Femur (tissue), 1 donor: Measurements from ENCODE around the gene THSD7B.
"Not testable (repeated sequence)": the region's sequence is repeated elsewhere in the genome, so short reads cannot be mapped to it uniquely, and the experiment has no call there.

ENCODE experiments used
- DNase-seq: peaks from one replicate; pipeline ENCODE4 v3.0.0-alpha.2; 2017

The THSD7B gene

GRCh38 chr2:136765256-136766072 lies at the start of gene THSD7B:
Gene THSD7B, plus strand, starts transcription at chr2:136765545. Its CDS starts 116,634 bp downstream, at chr2:136882179.
- DNase-seq: no peak

DNA sequence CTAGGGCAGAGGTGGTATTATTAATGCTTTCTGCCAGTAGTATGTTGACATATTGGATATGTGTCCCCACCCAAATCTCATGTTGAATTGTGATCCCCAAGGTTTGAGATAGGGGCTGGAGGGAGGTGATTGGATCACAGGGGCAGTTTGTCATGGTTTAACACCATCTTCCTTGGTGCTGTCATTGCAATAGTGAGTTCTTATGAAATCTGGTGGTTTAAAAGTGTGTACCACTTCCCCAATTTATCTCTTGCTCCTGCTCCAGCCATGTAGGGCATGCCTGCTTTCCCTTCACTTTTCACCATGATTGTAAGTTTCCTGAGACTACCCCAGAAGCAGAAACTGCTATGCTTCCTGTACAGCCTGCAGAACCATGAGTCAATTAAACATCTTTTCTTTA lies 47.1 kb upstream of the THSD7B start:
- no peak for DNase-seq

DNA sequence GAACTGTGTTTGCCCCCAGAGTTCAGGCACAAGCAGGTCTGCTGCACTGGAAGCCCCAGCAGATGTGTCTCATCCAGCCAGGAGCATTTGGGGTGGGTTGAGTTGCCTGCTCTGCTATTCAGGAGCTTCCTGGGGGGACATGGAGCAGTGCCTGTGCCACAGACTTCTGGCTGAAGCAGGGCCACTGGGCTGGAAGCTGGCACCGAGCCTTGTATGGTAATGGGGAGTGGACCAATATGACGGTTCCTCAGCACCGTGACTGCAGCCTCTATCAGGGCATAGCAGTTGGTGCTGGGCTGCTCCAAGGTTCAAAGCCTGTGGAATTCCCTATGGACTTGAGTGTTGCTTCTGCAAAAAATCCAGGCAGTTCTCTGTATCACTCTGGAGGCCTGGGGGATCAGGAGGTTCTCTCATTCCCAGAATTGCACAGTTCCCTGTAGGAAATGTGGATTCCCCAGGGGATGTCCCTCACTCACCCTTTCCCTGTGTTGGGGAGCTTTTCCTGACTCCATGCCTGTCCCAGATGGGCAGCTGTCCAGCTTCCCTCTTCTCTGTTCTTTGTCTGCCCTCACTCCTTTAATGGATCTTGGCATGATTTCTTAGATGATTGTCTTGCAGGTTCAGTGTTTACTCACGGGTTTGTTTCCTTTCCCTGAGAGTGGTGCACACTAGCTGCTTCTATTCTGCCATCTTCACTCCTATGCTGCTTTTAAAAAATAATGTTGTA lies 37.2 kb upstream of the THSD7B start:
- DNase-seq: no peak

DNA sequence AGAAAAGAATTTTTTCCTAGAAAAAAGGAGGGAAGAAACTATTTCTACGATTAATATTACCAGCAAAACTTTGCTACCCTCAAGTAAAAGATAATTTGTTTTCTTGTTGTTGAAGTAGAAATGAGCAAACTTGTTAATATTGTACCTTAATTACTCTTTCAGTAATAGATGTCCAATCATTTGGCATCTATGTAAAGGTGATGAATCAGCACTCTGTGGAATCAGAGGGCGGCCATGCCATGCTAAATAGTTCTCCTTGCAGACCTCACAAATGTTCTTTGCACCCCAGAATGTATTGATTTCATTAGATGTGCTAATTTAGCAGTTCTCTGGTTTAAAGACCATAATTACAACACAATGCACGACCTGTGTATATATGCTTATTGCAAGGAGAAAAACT lies 29.1 kb upstream of the THSD7B start:
- no peak for DNase-seq

GRCh38 chr2:136738044-136738443 lies 27.3 kb upstream of the THSD7B start:
- no peak for DNase-seq

DNA sequence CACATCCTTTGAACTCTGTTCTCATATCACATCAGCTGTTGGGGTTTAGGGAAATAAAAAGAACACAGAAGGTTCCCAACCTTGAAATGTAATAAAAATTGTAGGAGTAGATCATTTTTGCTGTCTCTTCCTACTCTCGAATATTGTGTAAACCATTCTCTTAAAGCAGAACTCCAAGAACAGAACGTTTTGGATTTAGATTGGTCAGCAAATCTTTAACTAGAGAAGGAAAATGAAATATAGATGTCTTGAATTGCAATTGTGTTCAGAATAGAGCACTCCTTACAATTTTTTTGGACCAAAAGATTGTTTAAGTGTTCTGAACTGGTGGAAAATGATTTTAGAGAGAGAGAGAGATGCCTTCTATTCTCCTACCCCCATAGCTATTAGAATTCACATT lies 23.9 kb upstream of the THSD7B start:
- no peak for DNase-seq

- no peak for DNase-seq
Observed at GRCh38 chr2:136750065-136750464, 15.3 kb upstream of the THSD7B start.

- no peak for DNase-seq
Observed at GRCh38 chr2:136751406-136751805, 13.9 kb upstream of the THSD7B start.

DNA sequence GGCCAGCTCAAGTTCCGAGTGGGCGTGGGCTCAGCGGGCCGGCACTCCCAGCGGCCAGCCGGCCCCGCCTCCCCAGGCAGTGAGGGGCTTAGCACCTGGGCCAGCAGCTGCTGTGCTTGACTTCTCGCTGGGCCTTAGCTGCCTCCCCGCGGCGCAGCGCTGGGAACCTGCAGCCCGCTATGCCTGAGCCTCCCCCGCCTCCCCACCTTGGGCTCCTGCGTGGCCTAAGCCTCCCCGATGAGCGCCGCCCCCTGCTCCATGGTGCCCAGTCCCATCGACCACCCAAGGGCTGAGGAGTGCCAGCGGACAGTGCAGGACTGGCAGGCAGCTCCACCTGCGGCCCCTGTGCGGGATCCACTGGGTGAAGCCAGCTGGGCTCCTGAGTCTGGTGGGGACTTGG lies 6.8 kb upstream of the THSD7B start:
- DNase-seq: not testable (repeated sequence)

GRCh38 chr2:136764452-136765255 lies 691 bp upstream of the THSD7B start:
- DNase-seq: no peak

- no peak for DNase-seq
Observed at GRCh38 chr2:136766073-136766404, 694 bp downstream of the THSD7B start.

DNA sequence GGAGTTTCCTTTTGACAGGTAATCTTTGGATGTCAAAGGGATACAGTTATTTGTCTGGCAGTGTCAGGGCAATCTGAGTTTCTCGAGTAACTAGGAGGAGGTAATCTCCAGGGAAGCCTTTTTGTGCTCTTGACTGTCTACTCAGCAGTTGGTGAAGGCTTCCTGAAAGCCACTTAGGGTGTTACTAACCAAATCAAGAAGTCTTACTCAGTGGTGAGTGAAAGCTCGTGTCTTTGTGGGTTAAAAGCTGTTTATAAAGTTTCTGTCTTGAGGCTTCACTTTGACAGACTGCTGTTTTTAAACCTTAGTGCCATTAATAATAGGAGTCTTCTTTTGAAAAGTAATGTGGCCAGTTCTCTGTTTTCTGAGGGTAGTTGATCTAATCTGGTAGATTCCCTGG lies 1.7 kb downstream of the THSD7B start:
- DNase-seq: no peak

DNA sequence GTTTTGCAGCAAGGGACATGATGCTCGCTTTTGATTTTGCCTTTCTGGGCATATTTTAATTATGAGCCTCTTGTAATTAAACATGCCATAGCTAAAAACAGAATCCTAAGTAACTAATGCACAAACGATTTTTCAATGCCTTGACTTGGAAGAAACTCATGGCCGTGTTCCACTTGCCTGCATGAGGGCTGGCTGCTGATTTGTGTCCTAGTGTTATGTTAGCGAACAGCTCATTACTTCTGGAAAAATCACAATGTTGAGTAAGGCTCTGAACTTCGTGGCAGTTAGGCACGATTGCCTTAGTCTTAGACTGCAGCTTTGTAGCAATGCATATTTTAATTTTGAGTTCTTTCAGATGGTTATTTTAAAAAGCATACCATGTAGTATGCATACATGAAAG lies 4.5 kb downstream of the THSD7B start:
- no peak for DNase-seq

DNA sequence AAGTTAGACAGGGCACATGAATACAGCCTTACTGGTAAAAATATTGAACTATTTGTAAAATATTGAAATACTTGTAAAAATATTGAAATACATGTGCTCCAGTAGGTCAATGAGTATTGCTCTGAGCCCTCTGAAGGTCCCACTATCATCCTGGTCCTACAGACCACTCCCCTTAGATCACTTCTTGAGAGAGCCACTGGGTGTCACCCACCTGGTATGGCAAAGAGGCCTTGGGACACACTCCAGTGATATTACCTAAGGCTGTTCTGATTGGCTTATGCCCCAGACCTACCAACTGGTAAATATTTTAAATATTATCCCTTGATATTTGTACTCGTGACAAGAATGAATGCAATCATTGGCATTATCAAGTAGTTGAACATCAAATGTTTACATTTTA lies 5.0 kb downstream of the THSD7B start:
- no peak for DNase-seq

GRCh38 chr2:136777391-136777790 lies 12.0 kb downstream of the THSD7B start:
- no peak for DNase-seq

- DNase-seq: no peak
Observed at GRCh38 chr2:136783856-136784255, 18.5 kb downstream of the THSD7B start.

DNA sequence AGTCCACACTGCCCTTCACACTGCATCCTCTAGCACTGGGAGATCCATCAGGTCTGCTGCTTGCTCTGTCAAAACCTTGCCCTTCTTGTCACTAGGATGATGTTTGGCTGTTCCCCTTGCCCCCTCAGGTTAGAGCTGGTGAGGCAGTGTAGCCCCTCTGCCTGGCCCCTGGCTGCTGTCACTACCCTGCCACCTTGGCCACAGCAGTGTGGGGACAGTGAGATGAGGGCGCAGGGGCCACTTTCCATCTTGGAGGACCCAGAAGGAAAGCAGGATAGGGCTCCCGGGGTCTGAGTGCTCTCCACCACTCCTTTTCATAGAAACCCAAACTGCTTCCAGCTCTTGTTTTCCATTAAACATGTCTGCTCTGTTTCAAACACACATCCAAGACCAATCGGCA lies 19.9 kb downstream of the THSD7B start:
- DNase-seq: no peak

- DNase-seq: no peak
Observed at GRCh38 chr2:136787970-136788369, 22.6 kb downstream of the THSD7B start.

- no peak for DNase-seq
Observed at GRCh38 chr2:136796339-136796738, 31.0 kb downstream of the THSD7B start.

DNA sequence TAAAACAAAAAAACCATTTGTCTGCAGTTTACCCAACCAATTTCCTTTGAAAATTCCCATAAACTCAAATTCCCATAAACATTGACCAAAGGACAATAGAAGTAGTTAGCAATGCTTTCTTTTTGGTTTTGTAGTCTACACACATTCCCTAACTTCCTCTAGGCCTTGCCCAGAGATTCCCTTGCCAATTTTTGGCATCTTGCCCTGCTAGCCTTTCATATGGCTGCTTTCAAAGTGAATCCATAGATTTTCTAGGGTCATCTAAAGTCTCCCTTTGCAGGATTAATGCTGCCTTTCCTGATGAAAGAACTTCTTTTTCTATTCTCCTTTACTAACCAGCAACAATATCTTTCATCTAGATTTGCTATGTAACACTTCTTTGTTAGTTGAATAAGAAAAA lies 33.4 kb downstream of the THSD7B start:
- no peak for DNase-seq

- no peak for DNase-seq
Observed at GRCh38 chr2:136801661-136802060, 36.3 kb downstream of the THSD7B start.

DNA sequence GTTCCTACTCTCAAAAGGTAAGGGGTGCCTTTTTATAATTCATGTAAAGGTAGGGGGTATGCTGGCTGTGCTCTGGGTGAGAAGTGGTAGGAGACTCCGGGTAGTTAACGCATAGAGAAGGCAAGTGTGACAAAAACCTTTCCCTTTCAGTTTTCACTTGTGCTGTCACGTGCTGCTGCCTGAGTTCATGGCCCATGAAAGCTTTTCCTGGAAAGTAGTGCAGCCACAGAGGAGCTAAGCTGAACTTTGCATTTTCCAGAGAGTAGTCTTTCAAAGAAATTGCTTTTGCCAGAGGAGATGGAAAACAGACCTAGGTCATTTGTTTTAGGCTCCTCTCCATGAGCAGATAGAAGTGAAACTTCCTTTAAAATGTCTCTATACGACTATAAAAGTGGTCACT lies 44.7 kb downstream of the THSD7B start:
- DNase-seq: no peak

DNA sequence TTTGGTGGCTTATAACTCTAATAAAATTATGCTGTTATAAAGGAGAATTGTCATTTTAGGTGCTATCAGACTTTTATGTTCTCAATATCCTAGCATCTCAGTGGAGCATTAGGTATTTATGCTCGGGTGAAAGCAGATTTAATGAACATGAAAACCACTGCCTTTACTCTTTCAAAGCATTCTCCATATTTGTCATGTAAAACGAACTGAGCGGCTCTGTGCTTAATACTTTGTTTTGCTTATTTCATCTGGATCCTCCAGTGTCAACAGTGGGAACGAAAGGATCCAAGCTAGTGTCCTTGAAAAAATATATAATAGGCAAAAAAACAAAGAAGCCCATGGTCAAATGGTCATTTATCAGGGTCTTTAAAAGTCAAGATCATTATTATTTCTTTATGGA lies 53.5 kb downstream of the THSD7B start:
- no peak for DNase-seq

- no peak for DNase-seq
Observed at GRCh38 chr2:136823291-136823690, 57.9 kb downstream of the THSD7B start.
